Measurements from ENCODE around the gene TMEM165. TPM values are rescaled to one million over a fixed set of nuclear protein-coding genes. Genes with fewer than 3 reads are reported as not detected.

Gene TMEM165
- total RNA-seq, 4 donors from 2014 or later: 133 to 193 (median 168) TPM

DNA sequence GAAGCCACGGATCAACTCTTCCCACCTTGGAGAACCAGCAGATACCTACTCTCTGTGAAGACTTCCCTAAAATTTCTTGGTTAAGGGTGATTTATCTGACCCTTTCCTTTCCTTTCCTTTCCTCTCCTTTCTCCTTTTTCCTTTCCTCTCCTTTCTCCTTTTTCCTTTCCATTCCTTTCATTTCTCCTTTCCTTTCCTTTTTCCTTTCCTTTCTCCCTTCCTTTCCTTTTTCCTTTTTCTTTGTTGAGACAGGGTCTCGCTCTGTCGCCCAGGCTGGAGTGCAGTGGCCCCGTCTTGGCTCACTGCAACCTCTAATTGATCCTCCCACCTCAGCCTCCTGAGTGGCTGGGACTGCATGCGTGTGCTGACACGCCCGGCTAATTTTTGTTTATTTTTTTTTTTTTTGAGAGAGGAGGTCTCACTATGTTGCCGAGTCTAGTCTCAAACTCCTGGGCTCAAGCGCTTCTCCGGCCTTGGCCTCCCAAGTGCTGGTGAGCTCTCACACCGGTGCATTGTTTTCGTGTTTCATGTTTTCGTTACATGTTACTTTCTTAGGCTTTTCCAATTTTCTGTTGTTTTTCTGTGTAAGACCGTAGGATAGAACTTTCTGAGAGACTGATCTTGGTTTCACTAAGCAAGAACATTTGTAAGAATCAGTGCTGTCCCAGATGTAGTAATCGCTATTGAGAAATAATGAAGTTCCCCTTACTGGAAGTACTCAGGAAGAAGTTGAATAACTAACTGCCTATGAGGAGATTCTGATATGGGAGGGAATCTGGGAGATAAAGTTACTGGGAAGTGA, 2.0 kb downstream of the TMEM165 start:
- H3K36me3 ChIP-seq: peaks cover 0 to 12% (median 5%) of the 10 kb centered on the region in 4 donors
- WGBS: 39% methylated on average over 15 of the region's 15 CpGs
- no peaks in the 10 kb centered on the region for H3K27me3 ChIP-seq
- H3K4me3 ChIP-seq: peak overlapping the region; percentile 88 to 100 (median 96)
- H3K4me1 ChIP-seq: peaks cover 27 to 54% (median 52%) of the 10 kb centered on the region in 4 donors
- no peak for TF ChIP-seq EP300 (IDR thresholded peaks at IDR 0.05)
- TF ChIP-seq POLR2A (IDR thresholded peaks at IDR 0.05; ENCODE audit: low read depth): peak; percentile 5
- TF ChIP-seq, protein P1, sequence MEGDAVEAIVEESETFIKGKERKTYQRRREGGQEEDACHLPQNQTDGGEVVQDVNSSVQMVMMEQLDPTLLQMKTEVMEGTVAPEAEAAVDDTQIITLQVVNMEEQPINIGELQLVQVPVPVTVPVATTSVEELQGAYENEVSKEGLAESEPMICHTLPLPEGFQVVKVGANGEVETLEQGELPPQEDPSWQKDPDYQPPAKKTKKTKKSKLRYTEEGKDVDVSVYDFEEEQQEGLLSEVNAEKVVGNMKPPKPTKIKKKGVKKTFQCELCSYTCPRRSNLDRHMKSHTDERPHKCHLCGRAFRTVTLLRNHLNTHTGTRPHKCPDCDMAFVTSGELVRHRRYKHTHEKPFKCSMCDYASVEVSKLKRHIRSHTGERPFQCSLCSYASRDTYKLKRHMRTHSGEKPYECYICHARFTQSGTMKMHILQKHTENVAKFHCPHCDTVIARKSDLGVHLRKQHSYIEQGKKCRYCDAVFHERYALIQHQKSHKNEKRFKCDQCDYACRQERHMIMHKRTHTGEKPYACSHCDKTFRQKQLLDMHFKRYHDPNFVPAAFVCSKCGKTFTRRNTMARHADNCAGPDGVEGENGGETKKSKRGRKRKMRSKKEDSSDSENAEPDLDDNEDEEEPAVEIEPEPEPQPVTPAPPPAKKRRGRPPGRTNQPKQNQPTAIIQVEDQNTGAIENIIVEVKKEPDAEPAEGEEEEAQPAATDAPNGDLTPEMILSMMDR (IDR thresholded peaks at IDR 0.05): no peak
- TF ChIP-seq POLR2AphosphoS5 (IDR thresholded peaks at IDR 0.05): peak in 1 of 2 donors; percentile 70
- no peaks in the 10 kb centered on the region for H3K9me3 ChIP-seq
- intact Hi-C loops (cut with DNase I): loop anchor here (5.0 kb wide), 1 partner anchor 150 kb away; the partner anchor contains the start of gene CLOCK
- DNase-seq (ENCODE audit: extremely low spot score): no peak
- peak overlapping the region; percentile 94 to 100 (median 100) for H3K27ac ChIP-seq (replicated peaks in 1 of 4)

DNA sequence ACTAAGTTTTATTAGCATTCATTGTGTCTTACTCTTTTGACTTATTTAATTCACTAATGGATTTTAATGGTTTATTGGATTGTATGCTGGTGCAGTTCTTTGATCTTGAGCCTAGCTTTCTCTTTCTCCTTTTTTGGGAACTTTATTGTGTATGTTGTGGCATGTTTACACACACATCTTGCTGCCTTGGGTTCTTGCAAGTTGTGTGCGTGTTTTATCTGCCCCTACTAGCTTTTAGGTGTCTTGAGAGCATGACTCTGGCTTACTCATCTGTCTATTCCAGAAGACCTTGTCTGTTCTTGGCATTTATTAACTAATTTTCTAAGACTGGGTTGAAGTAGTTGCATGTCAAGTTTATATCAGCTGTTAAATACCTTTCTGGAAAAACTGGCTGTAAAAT, 2.7 kb downstream of the TMEM165 start:
- Histone ChIP-seq H3K36me3 (peaks cover 0 to 12% (median 5%) of the 10 kb centered on the region in 4 donors), H3K27me3 (no peaks in the 10 kb centered on the region), H3K4me3 (peak overlapping the region; percentile 88 to 100 (median 96)), H3K4me1 (peaks cover 27 to 57% (median 52%) of the 10 kb centered on the region in 4 donors), H3K9me3 (no peaks in the 10 kb centered on the region), H3K27ac (replicated peaks in 1 of 4) (peak overlapping the region; percentile 94 to 100 (median 100))
- TF ChIP-seq EP300 (IDR thresholded peaks at IDR 0.05) (no peak), POLR2A (IDR thresholded peaks at IDR 0.05; ENCODE audit: low read depth) (no peak), POLR2AphosphoS5 (IDR thresholded peaks at IDR 0.05) (no peak)
- TF ChIP-seq, protein P1 (IDR thresholded peaks at IDR 0.05): no peak
- no peak for DNase-seq (ENCODE audit: extremely low spot score)
- 35% methylated on average over 1 of the region's 1 CpG for WGBS
- intact Hi-C loops (cut with DNase I): loop anchor here (5.0 kb wide), 1 partner anchor 149 kb away; the partner anchor contains the start of gene CLOCK

DNA sequence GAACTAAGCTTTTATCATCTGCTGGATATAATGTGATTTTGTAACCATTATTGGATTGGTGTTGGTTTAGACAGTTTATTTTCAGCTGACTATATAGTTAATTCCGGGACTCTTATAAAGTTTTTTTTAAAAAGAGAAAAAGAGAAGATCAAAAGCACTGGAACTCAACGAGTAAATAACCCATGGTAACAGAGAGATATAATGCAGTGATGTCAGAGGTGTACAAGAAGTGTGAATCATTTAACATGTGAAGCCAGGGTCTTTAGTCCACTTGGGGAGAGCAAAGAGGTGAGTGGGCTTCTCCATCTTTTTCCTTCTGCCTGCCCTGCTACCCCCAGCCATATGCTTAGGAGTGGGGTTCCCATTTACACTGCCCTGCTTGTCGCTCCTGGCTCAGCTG, 3.2 kb downstream of the TMEM165 start:
- TF ChIP-seq POLR2A (IDR thresholded peaks at IDR 0.05; ENCODE audit: low read depth) (no peak), POLR2AphosphoS5 (IDR thresholded peaks at IDR 0.05) (no peak), EP300 (IDR thresholded peaks at IDR 0.05) (no peak)
- TF ChIP-seq, protein P1 (IDR thresholded peaks at IDR 0.05): no peak
- H3K27ac ChIP-seq (replicated peaks in 1 of 4): peak overlapping the region; percentile 94 to 100 (median 100)
- intact Hi-C loops (cut with DNase I): loop anchor here (5.0 kb wide), 1 partner anchor 148 kb away; the partner anchor contains the start of gene CLOCK
- H3K27me3 ChIP-seq: no peaks in the 10 kb centered on the region
- DNase-seq (ENCODE audit: extremely low spot score): no peak
- H3K9me3 ChIP-seq: no peaks in the 10 kb centered on the region
- peak overlapping the region; percentile 88 to 100 (median 96) for H3K4me3 ChIP-seq
- H3K36me3 ChIP-seq: peaks cover 0 to 17% (median 7%) of the 10 kb centered on the region in 4 donors
- 58% methylated on average over 3 of the region's 3 CpGs for WGBS
- peaks cover 27 to 59% (median 54%) of the 10 kb centered on the region in 4 donors for H3K4me1 ChIP-seq

DNA sequence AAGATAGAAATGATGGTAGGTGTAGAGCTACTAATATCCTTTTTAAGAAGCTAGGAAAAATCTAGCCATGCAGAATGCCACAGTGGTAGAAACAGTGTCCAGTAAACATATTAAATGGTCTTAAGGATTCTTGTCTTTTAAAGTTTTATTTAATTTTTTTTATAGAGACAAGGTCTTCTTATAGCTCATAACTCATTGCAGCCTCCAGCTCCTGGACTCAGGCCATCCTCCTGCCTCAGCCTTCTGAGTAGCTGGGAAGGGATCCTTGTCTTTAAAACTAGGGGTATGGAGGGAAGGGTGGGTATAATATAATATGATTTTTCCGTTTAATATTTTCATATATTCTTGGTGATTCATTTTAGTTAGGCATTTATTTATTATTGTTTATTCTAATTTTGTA, 3.8 kb downstream of the TMEM165 start:
- Histone ChIP-seq H3K36me3 (peaks cover 0 to 23% (median 11%) of the 10 kb centered on the region in 4 donors), H3K27me3 (no peaks in the 10 kb centered on the region), H3K9me3 (no peaks in the 10 kb centered on the region), H3K27ac (replicated peaks in 1 of 4) (peak overlapping the region; percentile 94 to 100 (median 100)), H3K4me3 (peak overlapping the region in 3 of 4 donors; percentile 95 to 100 (median 97)), H3K4me1 (peaks cover 27 to 63% (median 56%) of the 10 kb centered on the region in 4 donors)
- 89% methylated on average over 1 of the region's 1 CpG for WGBS
- TF ChIP-seq POLR2AphosphoS5 (IDR thresholded peaks at IDR 0.05) (no peak), EP300 (IDR thresholded peaks at IDR 0.05) (no peak), POLR2A (IDR thresholded peaks at IDR 0.05; ENCODE audit: low read depth) (no peak)
- TF ChIP-seq, protein P1 (IDR thresholded peaks at IDR 0.05): no peak
- no peak for DNase-seq (ENCODE audit: extremely low spot score)
- intact Hi-C loops (cut with DNase I): loop anchor here (5.0 kb wide), 1 partner anchor 148 kb away; the partner anchor contains the start of gene CLOCK
